OCI-LY7 (cell line): Measurements from ENCODE around the gene FGFBP1. TPM values are rescaled to one million over a fixed set of nuclear protein-coding genes. Genes with fewer than 3 reads are reported as not detected.
A peak's percentile ranks its signal among the peaks of the same experiment; 100 is the strongest.

Experiments
- BruUV-seq: library from RNA; stranded (reverse); fragments of 400-500 nt; replicated peaks from 2 replicates; lab custom pipeline; 2021; lab: Mats Ljungman, UMichigan
- CTCF ChIA-PET: fragments of 300-600 bp; sonication (Branson Sonifier 250); formaldehyde crosslinking; loops from one replicate; lab custom pipeline; 2022; ENCODE audit warnings: antibody characterized with exemption; ENCODE audit not compliant: unreplicated experiment; lab: Charles Lee
- POLR2A ChIA-PET: fragments of 300-600 bp; sonication (Branson Sonifier 250); formaldehyde crosslinking; loops from one replicate; lab custom pipeline; 2022; ENCODE audit warnings: antibody characterized with exemption; lab: Charles Lee
- DNase-seq: peaks from one replicate; pipeline ENCODE4 v3.0.0-alpha.2; 2015; ENCODE audit warnings: low spot score
- H2AFZ ChIP-seq: fragments of 200-600 bp; sonication (generic), shearing (Covaris generic); 2 replicates; pipeline ENCODE4 v1.6.1; 2014; ENCODE audit warnings: mild to moderate bottlenecking, antibody characterized with exemption, low read length, moderate library complexity
- H3K27ac ChIP-seq: fragments of 200-600 bp; sonication (generic); 2 replicates; pipeline ENCODE4 v1.5.1; 2014; ENCODE audit warnings: mixed run types, low read depth, mild to moderate bottlenecking, moderate library complexity, low read length, inconsistent platforms; ENCODE audit not compliant: poor library complexity, severe bottlenecking
- H3K36me3 ChIP-seq: fragments of 200-600 bp; sonication (generic); 2 replicates; pipeline ENCODE4 v1.6.1; 2014; ENCODE audit warnings: mild to moderate bottlenecking, antibody characterized with exemption, low read length, moderate library complexity, mixed read lengths; ENCODE audit not compliant: insufficient read depth
- H3K4me1 ChIP-seq: fragments of 200-600 bp; sonication (generic); 2 replicates; pipeline ENCODE4 v1.5.1; 2014; ENCODE audit warnings: mild to moderate bottlenecking, low read length; ENCODE audit not compliant: insufficient read depth, poor library complexity, severe bottlenecking
- H3K4me2 ChIP-seq: fragments of 200-600 bp; sonication (generic); 2 replicates; pipeline ENCODE4 v1.6.1; 2014; ENCODE audit warnings: mild to moderate bottlenecking, low read length
- H3K4me3 ChIP-seq: fragments of 200-600 bp; sonication (generic); 2 replicates; pipeline ENCODE4 v1.5.1; 2014; ENCODE audit warnings: mild to moderate bottlenecking, low read depth, low read length; ENCODE audit not compliant: poor library complexity, severe bottlenecking
- H3K79me2 ChIP-seq: fragments of 200-600 bp; sonication (generic); 2 replicates; pipeline ENCODE4 v1.6.1; 2016; ENCODE audit warnings: low read depth, mild to moderate bottlenecking, low read length, moderate library complexity, mixed read lengths; ENCODE audit not compliant: insufficient read depth
- H3K9me2 ChIP-seq: fragments of 200-600 bp; sonication (generic); 2 replicates; pipeline ENCODE4 v1.6.1; 2016; ENCODE audit warnings: mild to moderate bottlenecking, low read length, mixed read lengths; ENCODE audit not compliant: insufficient read depth
- H3K9me3 ChIP-seq: fragments of 200-600 bp; sonication (generic); 2 replicates; pipeline ENCODE4 v1.6.1; 2014; ENCODE audit warnings: mild to moderate bottlenecking, mixed run types, low read length, mixed read lengths
- H4K20me1 ChIP-seq: fragments of 200-600 bp; sonication (generic); 2 replicates; pipeline ENCODE4 v1.6.1; 2014; ENCODE audit warnings: mild to moderate bottlenecking, antibody characterized with exemption, low read length, moderate library complexity, mixed read lengths; ENCODE audit not compliant: insufficient read depth
- CTCF ChIP-seq: fragments of 200-600 bp; sonication (generic); conservative IDR thresholded peaks from 2 replicates; pipeline ENCODE4 v1.5.1; 2014; ENCODE audit warnings: mild to moderate bottlenecking, antibody characterized with exemption, low read length, moderate library complexity, mixed read lengths
- EZH2phosphoT487 ChIP-seq: fragments of 200-600 bp; sonication (generic); IDR thresholded peaks from 2 replicates; pipeline ENCODE4 v1.6.1; 2018; ENCODE audit warnings: low read depth, borderline replicate concordance, mild to moderate bottlenecking, mixed run types, antibody characterized with exemption, low read length, moderate library complexity, mixed read lengths
- intact Hi-C: fragments of 100-400 bp; cut with micrococcal nuclease; formaldehyde crosslinking; loops from one replicate; pipeline ENCODE4 v1.10.0; 2022; ENCODE audit not compliant: unreplicated experiment
- total RNA-seq, 2 experiments: library from RNA; depleted of rRNA in 1 of 2; stranded (reverse); fragments of >200 nt in 1 of 2; shearing (Covaris generic) in 1 of 2; gene quantifications; 2 replicates each; pipeline ENCODE4 v1.2.3, GENCODE V29; 2014 to 2022

Gene FGFBP1
- total RNA-seq, 2 experiments from 2014 or later: not detected

GRCh38 chr4:15955670-15956069 lies 17.1 kb upstream of the FGFBP1 start:
- no peaks in the 10 kb centered on the region for H3K9me2 ChIP-seq
- ChIA-PET POLR2A (interaction anchor here (0.6 to 1.0 kb wide), 2 partner anchors 67 to 150 kb away, joined by 3 to 4 read pairs; no protein-coding TSS in a partner anchor), CTCF (interaction anchor here (0.6 to 1.6 kb wide), 4 partner anchors 72 to 476 kb away, joined by 3 to 8 read pairs (median 4); no protein-coding TSS in a partner anchor)
- intact Hi-C loops: loop anchor here (1.0 to 10.0 kb wide), 7 partner anchors 45 to 721 kb away; no protein-coding TSS in a partner anchor
- no peaks in the 10 kb centered on the region for H3K4me1 ChIP-seq
- no peaks in the 10 kb centered on the region for H4K20me1 ChIP-seq
- H3K4me2 ChIP-seq: no peak overlapping the region
- no peak overlapping the region for H3K4me3 ChIP-seq
- H3K79me2 ChIP-seq: no peaks in the 10 kb centered on the region
- peak; percentile 15 for DNase-seq
- H2AFZ ChIP-seq: no peak overlapping the region
- H3K36me3 ChIP-seq: no peaks in the 10 kb centered on the region
- no TSS peak for BruUV-seq
- no peak for TF ChIP-seq CTCF
- peaks cover 10% of the 10 kb centered on the region; the same call in 1 of the 2 replicates for H3K9me3 ChIP-seq
- no peak overlapping the region for H3K27ac ChIP-seq

GRCh38 chr4:15953625-15954024 lies 15.1 kb upstream of the FGFBP1 start:
- no peak for TF ChIP-seq CTCF
- TF ChIP-seq EZH2phosphoT487: no peak
- no peak overlapping the region for H3K4me3 ChIP-seq
- no peak overlapping the region for H3K27ac ChIP-seq
- DNase-seq: no peak
- H3K4me2 ChIP-seq: no peak overlapping the region
- H2AFZ ChIP-seq: no peak overlapping the region
- no TSS peak for BruUV-seq
- peaks cover 10% of the 10 kb centered on the region; the same call in 1 of the 2 replicates for H3K9me3 ChIP-seq
- ChIA-PET CTCF (no interaction called here), POLR2A (no interaction called here)
- H4K20me1 ChIP-seq: no peaks in the 10 kb centered on the region
- H3K4me1 ChIP-seq: no peaks in the 10 kb centered on the region
- no peaks in the 10 kb centered on the region for H3K36me3 ChIP-seq
- intact Hi-C loops: loop anchor here (10.0 kb wide), 1 partner anchor 719 kb away; no protein-coding TSS in a partner anchor
- H3K9me2 ChIP-seq: no peaks in the 10 kb centered on the region
- H3K79me2 ChIP-seq: no peaks in the 10 kb centered on the region

GRCh38 chr4:15951781-15952180 lies 13.2 kb upstream of the FGFBP1 start:
- H3K36me3 ChIP-seq: no peaks in the 10 kb centered on the region
- no peak for DNase-seq
- H3K4me2 ChIP-seq: no peak overlapping the region
- no peaks in the 10 kb centered on the region for H3K79me2 ChIP-seq
- no peaks in the 10 kb centered on the region for H4K20me1 ChIP-seq
- POLR2A ChIA-PET: no interaction called here
- no peaks in the 10 kb centered on the region for H3K4me1 ChIP-seq
- no TSS peak for BruUV-seq
- no peaks in the 10 kb centered on the region for H3K9me2 ChIP-seq
- no peak overlapping the region for H2AFZ ChIP-seq
- peaks cover 10% of the 10 kb centered on the region; the same call in 1 of the 2 replicates for H3K9me3 ChIP-seq
- no peak for TF ChIP-seq CTCF
- TF ChIP-seq EZH2phosphoT487: no peak
- CTCF ChIA-PET: no interaction called here
- intact Hi-C loops: loop anchor here (10.0 kb wide), 1 partner anchor 717 kb away; no protein-coding TSS in a partner anchor
- no peak overlapping the region for H3K27ac ChIP-seq
- H3K4me3 ChIP-seq: no peak overlapping the region
